Endothelial cell of umbilical vein (primary cell): Measurements from ENCODE around the gene CRY2.

ENCODE experiments used
- EZH2 ChIP-seq: IDR thresholded peaks from 2 replicates; pipeline ENCODE4 v1.6.1; 2012; ENCODE audit warnings: borderline replicate concordance, low read depth, mild to moderate bottlenecking, moderate library complexity, low read length, inconsistent platforms; ENCODE audit not compliant: severe bottlenecking
- JUN ChIP-seq: IDR thresholded peaks from 2 replicates; pipeline ENCODE4 v1.6.1; 2011; ENCODE audit warnings: borderline replicate concordance, low read depth; ENCODE audit not compliant: insufficient read length, insufficient read depth
- MYC ChIP-seq: IDR thresholded peaks from one replicate; pipeline ENCODE4 v1.6.1; 2011; ENCODE audit warnings: mild to moderate bottlenecking, low read depth, low read length
- POLR2A ChIP-seq: IDR thresholded peaks from 2 replicates; pipeline ENCODE4 v1.6.1; 2012; ENCODE audit warnings: low read depth, mild to moderate bottlenecking, control low read depth, low read length
- POLR2AphosphoS5 ChIP-seq: IDR thresholded peaks from 2 replicates; pipeline ENCODE4 v1.6.1; 2012; ENCODE audit warnings: low read depth, mild to moderate bottlenecking, control low read depth, low read length, moderate library complexity; ENCODE audit not compliant: insufficient read depth
- TF ChIP-seq, protein P1 (sequence below), 2 donors: IDR thresholded peaks; 1 replicate in 1 of 2; 2 replicates in 1 of 2; pipeline ENCODE4 v1.5.1; 2011; ENCODE audit warnings: low read length in 2 of 2, mild to moderate bottlenecking in 2 of 2, moderate library complexity in 2 of 2, control low read depth in 1 of 2, inconsistent platforms in 1 of 2, low read depth in 1 of 2; ENCODE audit not compliant: insufficient read depth in 1 of 2; ENCODE audit errors: extremely low read depth in 1 of 2

GRCh38 chr11:45913942-45914635 lies 66.8 kb downstream of the CRY2 start:
- TF ChIP-seq POLR2AphosphoS5 (no peak), POLR2A (no peak), EZH2 (no peak), MYC (no peak), JUN (no peak)
- TF ChIP-seq, protein P1, sequence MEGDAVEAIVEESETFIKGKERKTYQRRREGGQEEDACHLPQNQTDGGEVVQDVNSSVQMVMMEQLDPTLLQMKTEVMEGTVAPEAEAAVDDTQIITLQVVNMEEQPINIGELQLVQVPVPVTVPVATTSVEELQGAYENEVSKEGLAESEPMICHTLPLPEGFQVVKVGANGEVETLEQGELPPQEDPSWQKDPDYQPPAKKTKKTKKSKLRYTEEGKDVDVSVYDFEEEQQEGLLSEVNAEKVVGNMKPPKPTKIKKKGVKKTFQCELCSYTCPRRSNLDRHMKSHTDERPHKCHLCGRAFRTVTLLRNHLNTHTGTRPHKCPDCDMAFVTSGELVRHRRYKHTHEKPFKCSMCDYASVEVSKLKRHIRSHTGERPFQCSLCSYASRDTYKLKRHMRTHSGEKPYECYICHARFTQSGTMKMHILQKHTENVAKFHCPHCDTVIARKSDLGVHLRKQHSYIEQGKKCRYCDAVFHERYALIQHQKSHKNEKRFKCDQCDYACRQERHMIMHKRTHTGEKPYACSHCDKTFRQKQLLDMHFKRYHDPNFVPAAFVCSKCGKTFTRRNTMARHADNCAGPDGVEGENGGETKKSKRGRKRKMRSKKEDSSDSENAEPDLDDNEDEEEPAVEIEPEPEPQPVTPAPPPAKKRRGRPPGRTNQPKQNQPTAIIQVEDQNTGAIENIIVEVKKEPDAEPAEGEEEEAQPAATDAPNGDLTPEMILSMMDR (IDR thresholded peaks at IDR 0.05; ENCODE audit: extremely low read depth in 1 of 2, insufficient read depth in 1 of 2, low read depth in 1 of 2, low read length in 2 of 2), result no peak
